HG03571 (cell line): ENCODE measurements around the gene ALLC.

ENCODE experiments used
- ATAC-seq: cut with Tn5 transposase; IDR thresholded peaks from one replicate; pipeline ENCODE4 v1.9.1; 2021; ENCODE audit not compliant: unreplicated experiment

The ALLC gene

GRCh38 chr2:3742743-3743508, 84.9 kb downstream of the ALLC start:
- no peak for ATAC-seq

- no peak for ATAC-seq
Observed at GRCh38 chr2:3743951-3744555, 86.1 kb downstream of the ALLC start.

- ATAC-seq = no peak
Observed at GRCh38 chr2:3745920-3746319, 87.9 kb downstream of the ALLC start.

- no peak for ATAC-seq
Observed at GRCh38 chr2:3747032-3747654, 89.1 kb downstream of the ALLC start.

- ATAC-seq = no peak
Observed at GRCh38 chr2:3747826-3748225, 89.8 kb downstream of the ALLC start.

GRCh38 chr2:3749201-3749600, 91.2 kb downstream of the ALLC start:
- no peak for ATAC-seq

- ATAC-seq = no peak
Observed at GRCh38 chr2:3751251-3751650, 93.3 kb downstream of the ALLC start.

GRCh38 chr2:3751806-3752205, 93.8 kb downstream of the ALLC start:
- ATAC-seq = no peak
